Neuronal stem cell (in vitro differentiated cells): ENCODE data around the gene TOP3B.

Experiments used
- DNase-seq: peaks from one replicate; pipeline ENCODE4 v3.0.0-alpha.2; 2013; ENCODE audit warnings: low spot score
- H2AFZ ChIP-seq: one replicate; pipeline ENCODE4 v1.6.1; 2013; ENCODE audit warnings: mild to moderate bottlenecking, low read length, inconsistent platforms
- H2AK5ac ChIP-seq: 2 replicates; pipeline ENCODE4 v1.6.1; 2013; ENCODE audit warnings: low read depth, mild to moderate bottlenecking, inconsistent platforms, low read length, moderate library complexity, mixed read lengths
- H2BK120ac ChIP-seq: 2 replicates; pipeline ENCODE4 v1.6.1; 2013; ENCODE audit warnings: low read depth, mild to moderate bottlenecking, inconsistent platforms, low read length, moderate library complexity, mixed read lengths
- H2BK12ac ChIP-seq: one replicate; pipeline ENCODE4 v1.6.1; 2013; ENCODE audit warnings: low read length, inconsistent platforms
- H2BK15ac ChIP-seq: 2 replicates; pipeline ENCODE4 v1.6.1; 2013; ENCODE audit warnings: mild to moderate bottlenecking, low read length, inconsistent platforms, mixed read lengths
- H2BK5ac ChIP-seq: one replicate; pipeline ENCODE4 v1.6.1; 2013; ENCODE audit warnings: inconsistent platforms, mild to moderate bottlenecking, low read length, moderate library complexity
- H3K14ac ChIP-seq: one replicate; pipeline ENCODE4 v1.6.1; 2013; ENCODE audit warnings: low read length, inconsistent platforms
- H3K18ac ChIP-seq: 2 replicates; pipeline ENCODE4 v1.6.1; 2013; ENCODE audit warnings: low read length, inconsistent platforms
- H3K23ac ChIP-seq: 2 replicates; pipeline ENCODE4 v1.6.1; 2013; ENCODE audit warnings: low read depth, mild to moderate bottlenecking, mixed read lengths, low read length, inconsistent platforms; ENCODE audit not compliant: poor library complexity
- H3K27ac ChIP-seq: replicated peaks from 3 replicates; pipeline ENCODE4 v1.5.1; 2013; ENCODE audit warnings: low read length, inconsistent platforms
- H3K27me3 ChIP-seq, 3 experiments: 2 replicates each; pipeline ENCODE4 v1.6.1; 2013; ENCODE audit warnings: low read length in 3 of 3, mild to moderate bottlenecking in 2 of 3, inconsistent platforms in 1 of 3, low read depth in 1 of 3, mixed read lengths in 1 of 3, moderate library complexity in 1 of 3; ENCODE audit not compliant: control insufficient read depth in 3 of 3, insufficient read depth in 3 of 3
- H3K36me3 ChIP-seq, 2 donors: replicated peaks in 1 of 2; 2 replicates each; pipeline ENCODE4 v1.6.1; 2013; ENCODE audit warnings: low read length in 2 of 2; ENCODE audit not compliant: control insufficient read depth in 2 of 2, insufficient read depth in 2 of 2
- H3K4ac ChIP-seq: 2 replicates; pipeline ENCODE4 v1.6.1; 2013; ENCODE audit warnings: inconsistent platforms, mild to moderate bottlenecking, low read length, moderate library complexity
- H3K4me1 ChIP-seq, 2 donors: 1 replicate in 1 of 2; 2 replicates in 1 of 2; pipeline ENCODE4 v1.6.1; 2013; ENCODE audit warnings: low read length in 2 of 2, low read depth in 1 of 2; ENCODE audit not compliant: control insufficient read depth in 2 of 2, insufficient read depth in 1 of 2
- H3K4me2 ChIP-seq: one replicate; pipeline ENCODE4 v1.6.1; 2013; ENCODE audit warnings: mild to moderate bottlenecking, low read length, inconsistent platforms; ENCODE audit not compliant: insufficient read depth, poor library complexity, severe bottlenecking
- H3K4me3 ChIP-seq, 2 donors: 2 replicates each; pipeline ENCODE4 v1.5.1; 2013; ENCODE audit warnings: low read length in 2 of 2, mild to moderate bottlenecking in 2 of 2, inconsistent platforms in 1 of 2, moderate library complexity in 1 of 2
- H3K79me1 ChIP-seq: one replicate; pipeline ENCODE4 v1.6.1; 2013; ENCODE audit warnings: low read depth, mild to moderate bottlenecking, inconsistent platforms, low read length, moderate library complexity
- H3K9ac ChIP-seq: one replicate; pipeline ENCODE4 v1.6.1; 2013; ENCODE audit warnings: mild to moderate bottlenecking, low read depth, low read length, inconsistent platforms; ENCODE audit not compliant: poor library complexity
- H3K9me3 ChIP-seq, 2 donors: replicated peaks in 1 of 2; 2 replicates each; pipeline versions ENCODE3 to v1.6.1; 2013; ENCODE audit warnings: low read length in 2 of 2, mild to moderate bottlenecking in 2 of 2, inconsistent platforms in 1 of 2, low read depth in 1 of 2, mixed read lengths in 1 of 2, moderate library complexity in 1 of 2; ENCODE audit not compliant: control insufficient read depth in 2 of 2, insufficient read depth in 1 of 2
- H4K8ac ChIP-seq: one replicate; pipeline ENCODE4 v1.6.1; 2013; ENCODE audit warnings: low read depth, mild to moderate bottlenecking, inconsistent platforms, low read length, moderate library complexity
- H4K91ac ChIP-seq: one replicate; pipeline ENCODE4 v1.6.1; 2013; ENCODE audit warnings: low read length, low read depth, mild to moderate bottlenecking, inconsistent platforms; ENCODE audit not compliant: poor library complexity
- WGBS, 2 donors: extraction: QIAGEN DNeasy Blood & Tissue Kit; methylation state at CpG; one replicate each; pipeline ENCODE4 v1.1.7; 2013; ENCODE audit warnings: missing lambda C conversion rate in 2 of 2, mixed read lengths in 1 of 2; ENCODE audit not compliant: insufficient read length in 2 of 2, insufficient replicate concordance in 1 of 2; ENCODE audit errors: extremely low coverage in 2 of 2; 5-methylcytosine and 5-hydroxymethylcytosine counted together

TOP3B gene

DNA sequence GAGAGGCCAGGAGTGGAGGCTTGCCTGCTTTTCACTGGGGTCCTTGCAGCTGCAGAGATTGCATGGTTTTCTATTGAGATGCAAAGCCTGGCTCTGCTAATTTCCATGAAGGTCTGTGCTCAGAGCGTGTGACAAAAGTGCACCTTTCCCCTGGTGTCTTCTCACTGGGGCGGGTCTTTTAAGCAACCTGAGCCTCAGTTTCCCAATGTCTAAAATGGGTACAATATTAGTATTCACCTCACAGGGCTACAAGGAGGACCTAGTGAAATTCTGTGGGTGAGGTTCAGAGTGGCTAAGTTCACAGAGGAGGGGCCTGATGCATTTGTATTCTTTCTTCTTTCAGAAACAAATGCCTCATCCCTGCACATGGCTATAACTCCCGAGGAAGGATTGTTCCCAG, 50.2 kb downstream of the TOP3B start:
- H3K23ac ChIP-seq = no peak overlapping the region
- peaks cover 26 to 81% of the 10 kb centered on the region in 2 donors for H3K36me3 ChIP-seq
- H3K27me3 ChIP-seq = no peaks in the 10 kb centered on the region
- H2AFZ ChIP-seq = no peak overlapping the region
- DNase-seq = no peak
- no peak overlapping the region for H3K18ac ChIP-seq
- no peak overlapping the region for H3K4me2 ChIP-seq
- peaks cover 2% of the 10 kb centered on the region for H3K79me1 ChIP-seq
- H3K9ac ChIP-seq = no peak overlapping the region
- H3K4me1 ChIP-seq = peaks cover 0 to 3% of the 10 kb centered on the region in 2 donors
- no peak overlapping the region for H3K14ac ChIP-seq
- no peak overlapping the region for H2BK120ac ChIP-seq
- no peak overlapping the region for H4K91ac ChIP-seq
- H2AK5ac ChIP-seq = no peak overlapping the region
- no peak overlapping the region for H3K4ac ChIP-seq
- no peak overlapping the region for H2BK12ac ChIP-seq
- H2BK5ac ChIP-seq = no peak overlapping the region
- H3K27ac ChIP-seq = no peak overlapping the region
- H2BK15ac ChIP-seq = no peak overlapping the region
- H4K8ac ChIP-seq = no peak overlapping the region
- no peak overlapping the region for H3K4me3 ChIP-seq
- no peaks in the 10 kb centered on the region for H3K9me3 ChIP-seq
- no CpG with 5 or more reads among the region's 3 CpGs for WGBS, 2 donors

DNA sequence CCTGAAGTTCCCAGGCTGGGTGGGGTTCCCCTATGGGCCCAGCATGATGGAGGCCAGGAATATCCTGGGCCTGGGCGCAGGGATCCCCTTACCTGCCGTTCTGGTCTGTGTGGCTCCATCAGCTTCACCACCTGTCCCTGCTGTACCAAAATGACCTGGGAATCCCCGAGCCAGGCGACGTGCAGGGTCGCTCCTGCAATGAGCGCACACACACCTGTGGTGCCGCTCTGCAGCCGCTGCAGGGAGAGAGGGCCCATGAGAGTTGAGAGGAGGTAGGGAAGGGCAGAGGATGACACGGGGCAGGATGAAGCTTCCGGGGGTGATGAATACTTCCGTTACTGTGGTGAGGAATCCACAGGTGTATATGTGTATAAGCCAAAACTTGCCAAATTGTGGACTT, 51.5 kb downstream of the TOP3B start:
- no peak overlapping the region for H2BK5ac ChIP-seq
- H3K79me1 ChIP-seq = peaks cover 2% of the 10 kb centered on the region
- H3K9me3 ChIP-seq = no peaks in the 10 kb centered on the region
- H3K36me3 ChIP-seq = peaks cover 23 to 73% of the 10 kb centered on the region in 2 donors
- H3K18ac ChIP-seq = no peak overlapping the region
- H3K27me3 ChIP-seq = no peaks in the 10 kb centered on the region
- no peak overlapping the region for H3K4me2 ChIP-seq
- no peak overlapping the region for H3K9ac ChIP-seq
- H3K4ac ChIP-seq = no peak overlapping the region
- peaks cover 0 to 13% of the 10 kb centered on the region in 2 donors for H3K4me1 ChIP-seq
- no peak overlapping the region for H4K8ac ChIP-seq
- H3K14ac ChIP-seq = peak overlapping the region; percentile 75
- no CpG with 5 or more reads among the region's 12 CpGs for WGBS, 2 donors
- H3K27ac ChIP-seq = no peak overlapping the region
- no peak overlapping the region for H2BK15ac ChIP-seq
- no peak overlapping the region for H2BK12ac ChIP-seq
- no peak overlapping the region for H2AFZ ChIP-seq
- H3K4me3 ChIP-seq = no peak overlapping the region
- peak overlapping the region; percentile 28 for H3K23ac ChIP-seq
- no peak for DNase-seq
- H2AK5ac ChIP-seq = no peak overlapping the region
- H2BK120ac ChIP-seq = no peak overlapping the region
- no peak overlapping the region for H4K91ac ChIP-seq

DNA sequence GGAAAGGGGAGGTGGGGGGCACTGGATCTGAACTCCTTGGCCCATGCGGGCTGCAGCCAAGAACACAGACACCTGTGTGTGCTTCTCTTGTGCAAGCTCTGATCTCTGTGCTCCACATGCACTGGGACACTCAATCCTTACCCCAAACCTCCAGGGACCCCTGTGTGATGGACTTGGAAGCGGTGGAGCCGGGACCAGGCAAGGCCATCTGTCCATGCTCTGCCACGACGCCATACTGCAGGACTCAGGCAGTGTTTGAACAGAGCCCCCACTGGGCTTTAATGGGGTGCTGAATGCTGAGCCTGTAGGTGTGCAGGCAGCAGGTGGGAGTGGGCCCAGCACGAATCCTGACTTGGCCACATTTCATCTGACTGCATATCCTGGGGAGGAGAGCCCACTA, 53.3 kb downstream of the TOP3B start:
- Histone ChIP-seq H3K36me3 (peaks cover 23 to 59% of the 10 kb centered on the region in 2 donors), H3K27ac (no peak overlapping the region), H3K79me1 (peaks cover 2% of the 10 kb centered on the region), H3K9ac (no peak overlapping the region), H3K27me3 (no peaks in the 10 kb centered on the region), H3K4me2 (no peak overlapping the region), H3K9me3 (no peaks in the 10 kb centered on the region), H2AFZ (no peak overlapping the region), H2AK5ac (no peak overlapping the region), H2BK120ac (no peak overlapping the region), H3K14ac (no peak overlapping the region), H3K4ac (no peak overlapping the region), H4K91ac (no peak overlapping the region), H3K18ac (no peak overlapping the region), H4K8ac (no peak overlapping the region), H2BK5ac (no peak overlapping the region), H3K4me1 (peaks cover 0 to 21% of the 10 kb centered on the region in 2 donors), H2BK15ac (no peak overlapping the region), H3K23ac (peak overlapping the region; percentile 34), H3K4me3 (no peak overlapping the region), H2BK12ac (no peak overlapping the region)
- WGBS, 2 donors = no CpG with 5 or more reads among the region's 6 CpGs
- no peak for DNase-seq

DNA sequence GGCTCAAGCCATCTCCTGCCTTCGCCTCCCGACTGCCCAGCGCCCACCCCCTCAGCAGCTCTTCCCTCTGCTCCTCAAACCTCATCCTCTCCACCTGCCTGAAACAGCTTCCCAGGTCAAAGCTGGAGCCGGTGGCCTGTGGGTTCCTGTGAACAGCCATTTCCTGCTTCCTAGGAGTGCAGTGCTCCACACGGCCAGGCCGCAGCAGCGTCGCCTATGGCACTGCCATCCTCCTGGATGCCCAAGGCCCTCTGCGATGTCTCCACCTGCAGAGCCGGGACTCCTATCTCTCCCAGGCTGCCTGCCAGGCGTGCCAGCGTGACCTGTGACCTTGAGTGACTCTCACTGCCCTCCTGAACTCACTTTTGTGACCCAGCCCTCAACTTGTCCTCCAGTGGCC, 54.5 kb downstream of the TOP3B start:
- H2AFZ ChIP-seq = no peak overlapping the region
- H3K9me3 ChIP-seq = no peaks in the 10 kb centered on the region
- H2BK120ac ChIP-seq = no peak overlapping the region
- peaks cover 0 to 21% of the 10 kb centered on the region in 2 donors for H3K4me1 ChIP-seq
- no peak overlapping the region for H3K18ac ChIP-seq
- H4K8ac ChIP-seq = no peak overlapping the region
- H2BK15ac ChIP-seq = no peak overlapping the region
- H3K9ac ChIP-seq = no peak overlapping the region
- no peak for DNase-seq
- no peak overlapping the region for H3K27ac ChIP-seq
- no CpG with 5 or more reads among the region's 12 CpGs for WGBS, 2 donors
- H3K23ac ChIP-seq = no peak overlapping the region
- H2BK12ac ChIP-seq = no peak overlapping the region
- H3K4ac ChIP-seq = no peak overlapping the region
- H3K79me1 ChIP-seq = peaks cover 2% of the 10 kb centered on the region
- H3K27me3 ChIP-seq = no peaks in the 10 kb centered on the region
- H3K4me3 ChIP-seq = no peak overlapping the region
- no peak overlapping the region for H4K91ac ChIP-seq
- H2AK5ac ChIP-seq = no peak overlapping the region
- H3K14ac ChIP-seq = peak overlapping the region; percentile 9
- H3K4me2 ChIP-seq = no peak overlapping the region
- H3K36me3 ChIP-seq = peaks cover 21 to 52% of the 10 kb centered on the region in 2 donors
- no peak overlapping the region for H2BK5ac ChIP-seq
